Lower lobe of right lung (tissue), 2 donors: ENCODE results near the gene PAK1. TPM values are rescaled to one million over a fixed set of nuclear protein-coding genes. Genes with fewer than 3 reads are reported as not detected.
"Not testable (repeated sequence)": the region's sequence is repeated elsewhere in the genome, so short reads cannot be mapped to it uniquely, and the experiment has no call there.

ENCODE experiments used
- ATAC-seq, 2 donors: fragments of 200-7000 bp; cut with Tn5 transposase; one replicate each; pipeline ENCODE4 v1.9.1; 2020 to 2022; ENCODE audit warnings: mild to moderate bottlenecking in 2 of 2, moderate library complexity in 2 of 2
- DNase-seq: peaks from one replicate; pipeline ENCODE4 v3.0.0-alpha.2; 2020
- H3K27ac ChIP-seq: fragments of 200-600 bp; one replicate; pipeline ENCODE4 v1.8.0; 2022
- H3K27me3 ChIP-seq: fragments of 200-600 bp; one replicate; pipeline ENCODE4 v1.8.0; 2022; ENCODE audit warnings: low read depth
- H3K36me3 ChIP-seq: fragments of 200-600 bp; one replicate; pipeline ENCODE4 v1.8.0; 2022; ENCODE audit warnings: mild to moderate bottlenecking
- H3K4me1 ChIP-seq: fragments of 200-600 bp; one replicate; pipeline ENCODE4 v1.8.0; 2022
- H3K4me3 ChIP-seq: fragments of 200-600 bp; one replicate; pipeline ENCODE4 v1.8.0; 2022; ENCODE audit warnings: mild to moderate bottlenecking
- H3K9me3 ChIP-seq: fragments of 200-600 bp; one replicate; pipeline ENCODE4 v1.8.0; 2022
- CTCF ChIP-seq: fragments of 200-600 bp; IDR thresholded peaks from one replicate; pipeline ENCODE4 v1.8.0; 2022; ENCODE audit warnings: antibody characterized with exemption, mild to moderate bottlenecking
- intact Hi-C: fragments of 100-400 bp; cut with DNase I; formaldehyde crosslinking; loops from one replicate; pipeline ENCODE4 v1.11.0; 2022
- total RNA-seq: library from RNA; stranded (reverse); fragmentation: NEBNext Ultra II Directional; extraction: Animal tissue kit (Norgen Biotek cat#: 25700); gene quantifications from one replicate; pipeline ENCODE4 v1.2.1, GENCODE V29; 2021
- donor health status: DM: no; HTN: yes; CAD: no; lungs with severe emphysema.

Gene PAK1
- total RNA-seq, 1 donor from 2014 or later: 40.6 TPM

- Histone ChIP-seq H3K4me1 (no peaks in the 10 kb centered on the region), H3K36me3 (no peaks in the 10 kb centered on the region), H3K27me3 (no peaks in the 10 kb centered on the region), H3K4me3 (no peak overlapping the region), H3K9me3 (no peaks in the 10 kb centered on the region), H3K27ac (no peak overlapping the region)
- no peak for TF ChIP-seq CTCF
- DNase-seq: no peak
- intact Hi-C loops: no loop called here
- no peak for ATAC-seq
Measured at GRCh38 chr11:77303328-77303727, 170.6 kb downstream of the PAK1 start.

- H3K27ac ChIP-seq: no peak overlapping the region
- no peak for ATAC-seq
- no peaks in the 10 kb centered on the region for H3K4me1 ChIP-seq
- H3K36me3 ChIP-seq: no peaks in the 10 kb centered on the region
- intact Hi-C loops: no loop called here
- no peaks in the 10 kb centered on the region for H3K27me3 ChIP-seq
- no peak overlapping the region for H3K4me3 ChIP-seq
- TF ChIP-seq CTCF: no peak
- no peak for DNase-seq
- no peaks in the 10 kb centered on the region for H3K9me3 ChIP-seq
Measured at GRCh38 chr11:77302752-77303151, 171.1 kb downstream of the PAK1 start.

DNA sequence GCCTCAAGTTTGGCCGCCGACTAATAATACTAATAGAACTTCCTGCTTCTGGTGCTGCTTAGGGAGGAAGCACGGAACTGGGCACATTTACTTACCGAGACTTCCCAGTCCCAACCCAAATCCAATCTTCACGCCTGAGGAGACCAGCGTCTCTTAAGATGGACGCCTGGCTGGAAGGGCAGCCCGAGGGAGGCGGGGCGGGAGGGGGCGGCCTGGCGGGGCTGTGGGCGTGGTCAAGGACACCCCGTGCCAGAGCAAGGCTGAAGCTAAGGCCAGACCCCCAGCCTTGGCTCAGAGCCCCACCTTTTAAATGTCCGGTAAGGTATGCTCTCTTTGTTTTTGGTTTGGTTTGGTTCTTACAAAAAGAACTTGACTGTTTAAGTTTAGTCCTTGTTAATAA is 172.4 kb downstream of the PAK1 start, which contains the start of gene GDPD4:
Gene GDPD4 (minus strand): TSS at position 177 of the 400 bp plus-strand sequence. CDS start 16,549 bp downstream, outside the sequence.
- no peaks in the 10 kb centered on the region for H3K36me3 ChIP-seq
- no peaks in the 10 kb centered on the region for H3K9me3 ChIP-seq
- no peak within 1 kb of the TSS for H3K27ac ChIP-seq
- no peak for DNase-seq
- intact Hi-C loops: no loop called here
- ATAC-seq: no peak
- no peak within 1 kb of the TSS for H3K4me3 ChIP-seq
- H3K27me3 ChIP-seq: no peaks in the 10 kb centered on the region
- no peaks in the 10 kb centered on the region for H3K4me1 ChIP-seq
- TF ChIP-seq CTCF: no peak

GRCh38 chr11:77300695-77301094 is 173.2 kb downstream of the PAK1 start:
- Histone ChIP-seq H3K9me3 (no peaks in the 10 kb centered on the region), H3K4me1 (no peaks in the 10 kb centered on the region), H3K27ac (no peak overlapping the region), H3K27me3 (no peaks in the 10 kb centered on the region), H3K36me3 (no peaks in the 10 kb centered on the region), H3K4me3 (no peak overlapping the region)
- ATAC-seq (no peak), DNase-seq (no peak)
- TF ChIP-seq CTCF: no peak
- intact Hi-C loops: no loop called here

DNA sequence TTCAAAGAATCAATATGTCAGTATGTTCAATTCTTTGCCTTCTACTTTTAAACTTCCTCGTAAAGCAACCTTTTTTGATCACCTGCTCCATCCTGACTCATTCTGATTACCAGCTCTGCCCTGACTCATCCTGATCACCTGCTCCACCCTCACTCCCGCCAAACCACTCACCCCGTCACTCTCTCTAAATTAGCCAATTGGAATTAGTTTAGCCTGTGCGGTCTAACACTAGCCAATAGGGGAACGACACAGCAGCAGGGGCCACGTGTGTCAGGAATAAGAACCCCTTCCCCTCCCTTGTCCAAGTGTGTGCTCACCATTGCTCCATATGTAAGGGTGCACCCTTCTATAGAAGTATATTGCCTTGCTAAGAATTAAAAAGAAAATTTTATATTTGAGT is 173.9 kb downstream of the PAK1 start:
- H3K27ac ChIP-seq, intact Hi-C loops, H3K9me3 ChIP-seq, H3K4me3 ChIP-seq, H3K27me3 ChIP-seq, H3K36me3 ChIP-seq, DNase-seq, H3K4me1 ChIP-seq, ATAC-seq: not testable (repeated sequence)

DNA sequence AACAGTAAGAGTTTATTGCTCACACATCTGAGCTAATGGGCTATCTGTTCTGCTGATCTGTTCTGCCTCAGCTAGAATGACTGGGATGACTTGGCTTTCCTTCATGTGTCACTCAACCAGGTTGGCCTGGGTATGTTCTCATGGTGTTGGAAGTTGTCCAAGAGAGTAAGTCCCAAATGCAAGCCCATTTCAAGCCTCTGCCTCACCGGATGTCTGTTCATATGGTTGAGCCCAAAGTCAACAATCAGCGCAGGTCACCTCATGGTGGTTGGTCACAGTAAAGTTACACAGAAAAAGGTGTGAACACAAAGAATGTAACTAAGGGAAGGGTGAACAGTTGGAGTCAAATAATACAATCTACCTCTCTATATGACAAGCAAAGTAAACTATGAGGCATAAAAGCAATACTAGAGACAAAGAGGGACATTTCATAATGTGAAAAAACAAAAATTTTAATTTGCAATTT is 174.3 kb downstream of the PAK1 start:
- intact Hi-C loops: no loop called here
- H3K27me3 ChIP-seq: no peaks in the 10 kb centered on the region
- H3K9me3 ChIP-seq: no peaks in the 10 kb centered on the region
- no peaks in the 10 kb centered on the region for H3K4me1 ChIP-seq
- no peak for DNase-seq
- ATAC-seq: no peak
- H3K27ac ChIP-seq: no peak overlapping the region
- H3K36me3 ChIP-seq: no peaks in the 10 kb centered on the region
- no peak overlapping the region for H3K4me3 ChIP-seq
- no peak for TF ChIP-seq CTCF
